ENCODE data around the gene LPCAT4. TPM values are rescaled to one million over a fixed set of nuclear protein-coding genes. Genes with fewer than 3 reads are reported as not detected.

LPCAT4 gene
- total and polyA plus RNA-seq, 9 of the 15 experiments (the other 6 are each of a cell fraction or from before 2014, with no cell fraction given): 7.3 to 34.3 (median 14.4) TPM

- Histone ChIP-seq H3K9me3 (replicated peaks; ENCODE audit: control insufficient read depth, insufficient read depth, low read depth, low read length) (no peaks in the 10 kb centered on the region), H3K4me3 (no peak overlapping the region), H3K79me2 (ENCODE audit: control insufficient read depth, insufficient read depth, low read length) (no peaks in the 10 kb centered on the region), H2AFZ (ENCODE audit: low read depth, low read length) (no peak overlapping the region), H4K20me1 (replicated peaks; ENCODE audit: control insufficient read depth, insufficient read depth, low read length) (no peaks in the 10 kb centered on the region), H3K4me1 (replicated peaks in 1 of 2; ENCODE audit: control insufficient read depth in 2 of 2, insufficient read depth in 2 of 2, low read length in 2 of 2) (peaks cover 0 to 2% of the 10 kb centered on the region in 2 experiments; a peak in 1 of 5 replicates), H3K27me3 (ENCODE audit: control insufficient read depth in 2 of 2, insufficient read depth in 2 of 2, low read length in 2 of 2) (peaks cover 12 to 16% of the 10 kb centered on the region in 2 experiments), H3K4me2 (ENCODE audit: insufficient read depth, low read length) (no peak overlapping the region), H3K9ac (ENCODE audit: insufficient read depth in 1 of 2, low read depth in 2 of 2, low read length in 2 of 2) (no peak overlapping the region), H3K27ac (ENCODE audit: extremely low read depth, low read depth, low read length) (no peak overlapping the region), H3K9me1 (ENCODE audit: control insufficient read depth, insufficient read depth, low read length) (no peaks in the 10 kb centered on the region), H3K36me3 (ENCODE audit: control insufficient read depth, insufficient read depth, low read length) (peaks cover 2% of the 10 kb centered on the region; the same call in 1 of the 3 replicates)
- ATAC-seq (no peak), FAIRE-seq (no peak), DNase-seq (ENCODE audit: extremely low read depth in 1 of 4, low spot score in 3 of 4) (no peak)
- TF ChIP-seq GABPB2 (CRISPR knock-in tag; conservative IDR thresholded peaks at IDR 0.05) (no peak), MAFK (IDR thresholded peaks at IDR 0.05; ENCODE audit: low read length) (no peak), HNRNPK (IDR thresholded peaks at IDR 0.05; ENCODE audit: low read depth, low read length, poor library complexity, severe bottlenecking) (no peak), ZNF507 (tag; conservative IDR thresholded peaks at IDR 0.05) (no peak), TCF7 (IDR thresholded peaks at IDR 0.05; ENCODE audit: borderline replicate concordance) (no peak), TAF7 (tag; IDR thresholded peaks at IDR 0.05) (no peak), MBD2 (IDR thresholded peaks at IDR 0.05; ENCODE audit: borderline replicate concordance, low read depth) (no peak), NCOR1 (IDR thresholded peaks at IDR 0.05) (no peak), MIER1 (IDR thresholded peaks at IDR 0.05; ENCODE audit: low read depth) (no peak), ZNF253 (CRISPR knock-in tag; conservative IDR thresholded peaks at IDR 0.05) (no peak), PHTF2 (CRISPR knock-in tag; IDR thresholded peaks at IDR 0.05) (no peak), ZNF79 (CRISPR knock-in tag; IDR thresholded peaks at IDR 0.05; ENCODE audit: low read depth) (no peak), SNIP1 (IDR thresholded peaks at IDR 0.05; ENCODE audit: low read depth) (no peak), MTF1 (CRISPR knock-in tag; IDR thresholded peaks at IDR 0.05; ENCODE audit: borderline replicate concordance) (no peak)
- TF ChIP-seq, protein P1, sequence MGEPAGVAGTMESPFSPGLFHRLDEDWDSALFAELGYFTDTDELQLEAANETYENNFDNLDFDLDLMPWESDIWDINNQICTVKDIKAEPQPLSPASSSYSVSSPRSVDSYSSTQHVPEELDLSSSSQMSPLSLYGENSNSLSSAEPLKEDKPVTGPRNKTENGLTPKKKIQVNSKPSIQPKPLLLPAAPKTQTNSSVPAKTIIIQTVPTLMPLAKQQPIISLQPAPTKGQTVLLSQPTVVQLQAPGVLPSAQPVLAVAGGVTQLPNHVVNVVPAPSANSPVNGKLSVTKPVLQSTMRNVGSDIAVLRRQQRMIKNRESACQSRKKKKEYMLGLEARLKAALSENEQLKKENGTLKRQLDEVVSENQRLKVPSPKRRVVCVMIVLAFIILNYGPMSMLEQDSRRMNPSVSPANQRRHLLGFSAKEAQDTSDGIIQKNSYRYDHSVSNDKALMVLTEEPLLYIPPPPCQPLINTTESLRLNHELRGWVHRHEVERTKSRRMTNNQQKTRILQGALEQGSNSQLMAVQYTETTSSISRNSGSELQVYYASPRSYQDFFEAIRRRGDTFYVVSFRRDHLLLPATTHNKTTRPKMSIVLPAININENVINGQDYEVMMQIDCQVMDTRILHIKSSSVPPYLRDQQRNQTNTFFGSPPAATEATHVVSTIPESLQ (CRISPR knock-in tag; IDR thresholded peaks at IDR 0.05): no peak
- TF ChIP-seq, protein P2, sequence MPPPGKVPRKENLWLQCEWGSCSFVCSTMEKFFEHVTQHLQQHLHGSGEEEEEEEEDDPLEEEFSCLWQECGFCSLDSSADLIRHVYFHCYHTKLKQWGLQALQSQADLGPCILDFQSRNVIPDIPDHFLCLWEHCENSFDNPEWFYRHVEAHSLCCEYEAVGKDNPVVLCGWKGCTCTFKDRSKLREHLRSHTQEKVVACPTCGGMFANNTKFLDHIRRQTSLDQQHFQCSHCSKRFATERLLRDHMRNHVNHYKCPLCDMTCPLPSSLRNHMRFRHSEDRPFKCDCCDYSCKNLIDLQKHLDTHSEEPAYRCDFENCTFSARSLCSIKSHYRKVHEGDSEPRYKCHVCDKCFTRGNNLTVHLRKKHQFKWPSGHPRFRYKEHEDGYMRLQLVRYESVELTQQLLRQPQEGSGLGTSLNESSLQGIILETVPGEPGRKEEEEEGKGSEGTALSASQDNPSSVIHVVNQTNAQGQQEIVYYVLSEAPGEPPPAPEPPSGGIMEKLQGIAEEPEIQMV (tag; conservative IDR thresholded peaks at IDR 0.05; ENCODE audit: low read depth): no peak
- TF ChIP-seq, protein P3, sequence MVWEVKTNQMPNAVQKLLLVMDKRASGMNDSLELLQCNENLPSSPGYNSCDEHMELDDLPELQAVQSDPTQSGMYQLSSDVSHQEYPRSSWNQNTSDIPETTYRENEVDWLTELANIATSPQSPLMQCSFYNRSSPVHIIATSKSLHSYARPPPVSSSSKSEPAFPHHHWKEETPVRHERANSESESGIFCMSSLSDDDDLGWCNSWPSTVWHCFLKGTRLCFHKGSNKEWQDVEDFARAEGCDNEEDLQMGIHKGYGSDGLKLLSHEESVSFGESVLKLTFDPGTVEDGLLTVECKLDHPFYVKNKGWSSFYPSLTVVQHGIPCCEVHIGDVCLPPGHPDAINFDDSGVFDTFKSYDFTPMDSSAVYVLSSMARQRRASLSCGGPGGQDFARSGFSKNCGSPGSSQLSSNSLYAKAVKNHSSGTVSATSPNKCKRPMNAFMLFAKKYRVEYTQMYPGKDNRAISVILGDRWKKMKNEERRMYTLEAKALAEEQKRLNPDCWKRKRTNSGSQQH (CRISPR knock-in tag; IDR thresholded peaks at IDR 0.05): no peak
- TF ChIP-seq, protein P4, sequence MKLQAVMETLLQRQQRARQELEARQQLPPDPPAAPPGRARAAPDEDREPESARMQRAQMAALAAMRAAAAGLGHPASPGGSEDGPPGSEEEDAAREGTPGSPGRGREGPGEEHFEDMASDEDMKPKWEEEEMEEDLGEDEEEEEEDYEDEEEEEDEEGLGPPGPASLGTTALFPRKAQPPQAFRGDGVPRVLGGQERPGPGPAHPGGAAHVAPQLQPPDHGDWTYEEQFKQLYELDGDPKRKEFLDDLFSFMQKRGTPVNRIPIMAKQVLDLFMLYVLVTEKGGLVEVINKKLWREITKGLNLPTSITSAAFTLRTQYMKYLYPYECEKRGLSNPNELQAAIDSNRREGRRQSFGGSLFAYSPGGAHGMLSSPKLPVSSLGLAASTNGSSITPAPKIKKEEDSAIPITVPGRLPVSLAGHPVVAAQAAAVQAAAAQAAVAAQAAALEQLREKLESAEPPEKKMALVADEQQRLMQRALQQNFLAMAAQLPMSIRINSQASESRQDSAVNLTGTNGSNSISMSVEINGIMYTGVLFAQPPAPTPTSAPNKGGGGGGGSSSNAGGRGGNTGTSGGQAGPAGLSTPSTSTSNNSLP (IDR thresholded peaks at IDR 0.05; ENCODE audit: borderline replicate concordance, low read depth, low read length): no peak
- intact Hi-C loops (cut with micrococcal nuclease) (no loop called here), in situ Hi-C loops (cut with MboI) (no loop called here)
- ChIA-PET POLR2A (interaction anchor here (0.6 to 2.6 kb wide), 6 partner anchors 11 to 145 kb away, joined by 4 to 10 read pairs (median 4); partner anchors contain the start of genes KATNBL1, LPCAT4, NOP10 and NUTM1), CTCF (ENCODE audit: low intra/inter-chr PET ratio) (no interaction called here)
- no TSS peak for BruUV-seq (replicated peaks)
- 42% methylated on average over 7 of the region's 7 CpGs for WGBS (ENCODE audit: insufficient coverage, low coverage, missing lambda C conversion rate)
Observed at GRCh38 chr15:34354286-34354685, 12.7 kb downstream of the LPCAT4 start.

Data from K562 (cell line).